ENCODE results near the gene ACBD6. TPM values are rescaled to one million over a fixed set of nuclear protein-coding genes. Genes with fewer than 3 reads are reported as not detected.

The ACBD6 gene
- total RNA-seq, 4 donors from 2014 or later, result 26.6 to 51.3 (median 34.4) TPM

DNA sequence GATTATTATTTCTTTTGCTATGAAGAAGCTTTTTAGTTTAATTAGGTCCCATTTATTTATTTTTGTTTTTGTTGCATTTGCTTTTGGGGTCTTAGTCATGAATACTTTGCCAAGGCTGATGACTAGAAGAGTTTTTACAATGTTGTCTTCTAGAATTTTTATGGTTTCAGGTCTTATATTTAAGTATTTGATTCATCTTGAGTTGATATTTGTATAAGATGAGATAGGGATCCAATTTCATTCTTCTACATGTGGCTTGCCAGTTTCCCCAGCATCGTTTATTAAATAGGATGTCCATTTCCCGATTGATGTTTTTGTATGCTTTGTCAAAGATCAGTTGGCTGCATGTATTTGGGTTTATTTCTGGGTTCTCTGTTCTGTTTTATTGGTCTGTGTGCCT is 8.5 kb upstream of the ACBD6 start:
- DNase-seq, result no peak
- Histone ChIP-seq H3K9me3 (no peaks in the 10 kb centered on the region), H3K27ac (no peak overlapping the region), H3K27me3 (no peaks in the 10 kb centered on the region), H3K4me3 (no peak overlapping the region), H3K4me1 (peaks cover 0 to 5% (median 0%) of the 10 kb centered on the region in 3 donors), H3K36me3 (no peaks in the 10 kb centered on the region)
- intact Hi-C loops (cut with DNase I), result no loop called here
- TF ChIP-seq, protein P1, sequence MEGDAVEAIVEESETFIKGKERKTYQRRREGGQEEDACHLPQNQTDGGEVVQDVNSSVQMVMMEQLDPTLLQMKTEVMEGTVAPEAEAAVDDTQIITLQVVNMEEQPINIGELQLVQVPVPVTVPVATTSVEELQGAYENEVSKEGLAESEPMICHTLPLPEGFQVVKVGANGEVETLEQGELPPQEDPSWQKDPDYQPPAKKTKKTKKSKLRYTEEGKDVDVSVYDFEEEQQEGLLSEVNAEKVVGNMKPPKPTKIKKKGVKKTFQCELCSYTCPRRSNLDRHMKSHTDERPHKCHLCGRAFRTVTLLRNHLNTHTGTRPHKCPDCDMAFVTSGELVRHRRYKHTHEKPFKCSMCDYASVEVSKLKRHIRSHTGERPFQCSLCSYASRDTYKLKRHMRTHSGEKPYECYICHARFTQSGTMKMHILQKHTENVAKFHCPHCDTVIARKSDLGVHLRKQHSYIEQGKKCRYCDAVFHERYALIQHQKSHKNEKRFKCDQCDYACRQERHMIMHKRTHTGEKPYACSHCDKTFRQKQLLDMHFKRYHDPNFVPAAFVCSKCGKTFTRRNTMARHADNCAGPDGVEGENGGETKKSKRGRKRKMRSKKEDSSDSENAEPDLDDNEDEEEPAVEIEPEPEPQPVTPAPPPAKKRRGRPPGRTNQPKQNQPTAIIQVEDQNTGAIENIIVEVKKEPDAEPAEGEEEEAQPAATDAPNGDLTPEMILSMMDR (IDR thresholded peaks at IDR 0.05), result no peak
- TF ChIP-seq POLR2A (IDR thresholded peaks at IDR 0.05), result no peak
- WGBS, 2 donors, result 87 to 91% methylated on average over 2 of the region's 2 CpGs

DNA sequence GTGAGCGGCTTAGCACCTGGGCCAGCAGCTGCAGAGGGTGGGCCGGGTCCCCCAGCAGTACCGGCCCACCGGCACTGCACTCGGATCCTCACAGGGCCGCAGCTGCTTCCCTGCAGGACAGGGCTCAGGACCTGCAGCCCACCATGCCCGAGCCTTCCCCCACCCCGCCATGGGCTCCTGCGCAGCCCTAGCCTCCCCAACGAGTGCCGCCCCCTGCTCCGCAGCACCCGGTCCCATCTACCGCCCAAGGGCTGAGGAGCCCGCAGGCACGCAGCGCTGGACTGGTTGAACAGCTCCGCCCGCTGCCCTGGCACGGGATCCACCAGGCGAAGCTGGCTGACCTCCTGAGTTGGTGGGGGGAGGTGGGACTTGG is 6.3 kb upstream of the ACBD6 start:
- Histone ChIP-seq H3K9me3 (no peaks in the 10 kb centered on the region), H3K4me1 (peaks cover 0 to 2% (median 0%) of the 10 kb centered on the region in 3 donors), H3K36me3 (no peaks in the 10 kb centered on the region), H3K27me3 (no peaks in the 10 kb centered on the region), H3K4me3 (no peak overlapping the region), H3K27ac (no peak overlapping the region)
- no CpG with 5 or more reads among the region's 21 CpGs for WGBS, 2 donors
- intact Hi-C loops (cut with DNase I), result no loop called here
- no peak for DNase-seq
- TF ChIP-seq, protein P1 (IDR thresholded peaks at IDR 0.05), result no peak
- TF ChIP-seq POLR2A (IDR thresholded peaks at IDR 0.05), result no peak

DNA sequence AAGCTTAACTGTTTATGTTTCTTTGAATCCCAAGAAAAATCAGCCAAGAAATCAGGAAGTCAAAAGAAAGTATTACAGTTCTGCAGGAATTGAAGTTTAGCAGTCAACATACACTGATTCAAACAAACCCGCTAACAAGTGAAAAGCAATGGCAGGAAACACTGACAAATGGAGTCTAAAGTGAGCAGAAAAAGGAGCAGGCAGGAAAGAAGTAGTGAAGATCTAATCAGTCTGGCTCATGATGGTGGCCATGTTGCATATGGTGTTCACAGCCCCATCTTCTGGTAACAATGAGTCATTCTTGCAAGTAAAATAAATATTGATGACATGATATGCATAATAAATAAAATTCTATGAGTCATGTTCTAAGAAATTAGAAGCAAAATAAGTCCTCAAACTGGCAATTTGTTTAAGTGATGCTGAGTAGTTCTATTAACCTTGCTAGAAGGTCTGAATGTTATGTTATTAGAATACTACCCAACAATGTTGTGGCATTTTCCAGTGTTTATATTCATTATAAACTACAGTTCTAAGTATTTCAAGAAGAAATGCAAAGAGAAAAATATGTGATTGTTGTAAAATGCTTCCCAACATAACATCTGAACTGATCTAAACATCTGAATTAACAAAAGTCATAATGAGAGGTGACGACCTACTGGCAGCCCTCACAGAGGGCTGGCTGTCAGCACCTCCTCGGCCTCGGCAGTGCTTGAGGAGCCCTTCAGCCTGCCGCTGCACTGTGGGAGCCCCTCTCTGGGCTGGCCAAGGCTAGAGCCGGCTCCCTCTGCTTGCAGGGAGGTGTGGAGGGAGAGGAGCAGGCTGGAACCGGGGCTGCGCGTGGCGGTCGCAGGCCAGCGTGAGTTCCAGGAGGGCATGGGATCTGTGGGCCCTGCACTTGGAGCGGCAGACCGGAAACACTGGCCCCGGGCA is 5.7 kb upstream of the ACBD6 start:
- Histone ChIP-seq H3K36me3 (no peaks in the 10 kb centered on the region), H3K9me3 (no peaks in the 10 kb centered on the region), H3K4me3 (no peak overlapping the region), H3K27me3 (no peaks in the 10 kb centered on the region), H3K27ac (no peak overlapping the region), H3K4me1 (peaks cover 0 to 8% (median 0%) of the 10 kb centered on the region in 3 donors)
- no peak for TF ChIP-seq POLR2A (IDR thresholded peaks at IDR 0.05)
- TF ChIP-seq, protein P1 (IDR thresholded peaks at IDR 0.05), result no peak
- DNase-seq, result no peak
- intact Hi-C loops (cut with DNase I), result no loop called here
- 72 to 92% methylated on average over 10 to 12 of the region's 15 CpGs for WGBS, 2 donors

DNA sequence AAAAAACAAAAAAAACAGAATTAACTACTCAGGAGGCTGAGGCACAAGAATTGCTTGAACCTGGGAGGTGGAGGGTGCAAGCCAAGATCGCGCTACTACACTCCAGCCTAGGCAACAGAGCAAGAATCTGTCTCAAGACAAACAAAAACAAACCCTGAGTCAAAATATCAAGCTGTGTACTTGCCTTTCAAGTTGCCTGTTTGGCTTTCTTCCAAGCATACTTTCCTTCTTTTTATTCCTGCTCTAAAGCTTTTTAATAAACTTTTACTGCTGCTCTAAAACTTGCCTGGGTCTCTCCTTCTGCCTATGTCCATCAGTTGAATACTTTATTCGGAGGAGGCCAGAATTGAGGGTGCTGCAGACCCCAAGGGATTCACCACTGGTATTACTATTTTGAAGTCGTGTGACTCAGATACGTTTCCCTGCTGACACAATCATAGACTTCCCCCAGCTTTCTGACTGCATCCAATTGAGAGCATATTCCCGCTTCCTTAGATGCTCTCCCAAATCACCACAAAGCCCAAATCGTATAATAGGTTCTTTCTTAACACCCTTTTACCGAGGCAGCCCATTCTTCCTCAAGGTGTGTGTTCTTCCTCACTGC is 3.5 kb upstream of the ACBD6 start:
- intact Hi-C loops (cut with DNase I), result no loop called here
- H3K4me3 ChIP-seq, result no peak overlapping the region
- no peaks in the 10 kb centered on the region for H3K36me3 ChIP-seq
- H3K9me3 ChIP-seq, result no peaks in the 10 kb centered on the region
- H3K4me1 ChIP-seq, result peaks cover 0 to 18% (median 6%) of the 10 kb centered on the region in 3 donors
- no peaks in the 10 kb centered on the region for H3K27me3 ChIP-seq
- TF ChIP-seq POLR2A (IDR thresholded peaks at IDR 0.05), result no peak
- TF ChIP-seq, protein P1 (IDR thresholded peaks at IDR 0.05), result no peak
- WGBS, 2 donors, result 54 to 84% methylated on average over 8 of the region's 8 CpGs
- no peak for DNase-seq
- no peak overlapping the region for H3K27ac ChIP-seq

DNA sequence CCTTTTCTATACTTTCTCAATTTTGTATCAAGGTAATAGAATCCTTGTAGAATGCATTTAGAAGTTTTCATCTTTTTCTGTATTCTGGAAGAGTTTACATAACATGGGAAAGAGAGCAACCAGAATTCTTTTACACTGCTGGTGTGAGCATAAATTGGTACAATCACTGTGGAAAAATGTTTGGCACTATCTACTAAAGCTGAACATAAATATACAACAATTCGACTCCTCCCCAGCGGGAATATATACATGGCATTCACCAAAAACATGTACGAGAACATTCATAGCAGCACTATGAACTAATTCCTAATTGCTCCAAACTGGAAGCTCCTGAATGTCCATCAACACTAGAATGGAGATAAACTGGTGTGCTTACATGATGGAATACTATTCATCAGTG is 1.8 kb upstream of the ACBD6 start:
- Histone ChIP-seq H3K27me3 (no peaks in the 10 kb centered on the region), H3K9me3 (no peaks in the 10 kb centered on the region), H3K36me3 (no peaks in the 10 kb centered on the region), H3K4me1 (peaks cover 0 to 35% (median 18%) of the 10 kb centered on the region in 3 donors), H3K4me3 (no peak overlapping the region), H3K27ac (no peak overlapping the region)
- intact Hi-C loops (cut with DNase I), result no loop called here
- 88 to 94% methylated on average over 3 of the region's 3 CpGs for WGBS, 2 donors
- TF ChIP-seq, protein P1 (IDR thresholded peaks at IDR 0.05), result no peak
- TF ChIP-seq POLR2A (IDR thresholded peaks at IDR 0.05), result no peak
- no peak for DNase-seq
